ENCODE data around the gene SH3BGRL.

- TF ChIP-seq CTCF (conservative IDR thresholded peaks at IDR 0.05; ENCODE audit: low read depth, low read length) (no peak), EZH2 (IDR thresholded peaks at IDR 0.05; ENCODE audit: borderline replicate concordance, low read depth, low read length, poor library complexity, severe bottlenecking) (no peak)
Measured at GRCh38 chrX:81259020-81259713, 57.3 kb downstream of the SH3BGRL start.

Measured in A673 (cell line).